Gastroesophageal sphincter (tissue), 3 donors: Measurements from ENCODE around the gene MYH10.

Experiments
- POLR2A ChIP-seq, 2 donors: fragments of 450-650 bp; IDR thresholded peaks; one replicate each; pipeline ENCODE4 v1.6.1; 2017; ENCODE audit warnings: antibody characterized with exemption in 2 of 2, mild to moderate bottlenecking in 2 of 2, moderate library complexity in 1 of 2
- POLR2AphosphoS5 ChIP-seq: sonication (generic); formaldehyde crosslinking; IDR thresholded peaks from one replicate; pipeline ENCODE4 v1.6.1; 2017; ENCODE audit warnings: antibody characterized with exemption
- TF ChIP-seq, protein P1 (sequence below), 4 experiments: fragments of 200-600 bp in 2 of 4; fragments of 450-650 bp in 2 of 4; sonication (generic) in 1 of 4; IDR thresholded peaks; one replicate each; pipeline ENCODE4 v1.5.1; 2017 to 2019; ENCODE audit warnings: antibody characterized with exemption in 4 of 4, mild to moderate bottlenecking in 2 of 4, moderate library complexity in 2 of 4

GRCh38 chr17:8618825-8619224 is 11.7 kb downstream of the MYH10 start:
- no peak for TF ChIP-seq POLR2A (IDR thresholded peaks at IDR 0.05)
- TF ChIP-seq, protein P1, sequence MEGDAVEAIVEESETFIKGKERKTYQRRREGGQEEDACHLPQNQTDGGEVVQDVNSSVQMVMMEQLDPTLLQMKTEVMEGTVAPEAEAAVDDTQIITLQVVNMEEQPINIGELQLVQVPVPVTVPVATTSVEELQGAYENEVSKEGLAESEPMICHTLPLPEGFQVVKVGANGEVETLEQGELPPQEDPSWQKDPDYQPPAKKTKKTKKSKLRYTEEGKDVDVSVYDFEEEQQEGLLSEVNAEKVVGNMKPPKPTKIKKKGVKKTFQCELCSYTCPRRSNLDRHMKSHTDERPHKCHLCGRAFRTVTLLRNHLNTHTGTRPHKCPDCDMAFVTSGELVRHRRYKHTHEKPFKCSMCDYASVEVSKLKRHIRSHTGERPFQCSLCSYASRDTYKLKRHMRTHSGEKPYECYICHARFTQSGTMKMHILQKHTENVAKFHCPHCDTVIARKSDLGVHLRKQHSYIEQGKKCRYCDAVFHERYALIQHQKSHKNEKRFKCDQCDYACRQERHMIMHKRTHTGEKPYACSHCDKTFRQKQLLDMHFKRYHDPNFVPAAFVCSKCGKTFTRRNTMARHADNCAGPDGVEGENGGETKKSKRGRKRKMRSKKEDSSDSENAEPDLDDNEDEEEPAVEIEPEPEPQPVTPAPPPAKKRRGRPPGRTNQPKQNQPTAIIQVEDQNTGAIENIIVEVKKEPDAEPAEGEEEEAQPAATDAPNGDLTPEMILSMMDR (IDR thresholded peaks at IDR 0.05) = no peak
- TF ChIP-seq POLR2AphosphoS5 = no peak
